Endothelial cell of umbilical vein (primary cell): ENCODE data around the gene ATF1. TPM values are rescaled to one million over a fixed set of nuclear protein-coding genes. Genes with fewer than 3 reads are reported as not detected.

Experiments
- BruUV-seq: library from RNA; stranded (reverse); fragments of 400-500 nt; replicated peaks from 2 replicates; lab custom pipeline; 2021; lab: Mats Ljungman, UMichigan
- CTCF ChIA-PET: fragments of 300-600, 350-600 bp; sonication (Branson Sonifier 250); formaldehyde crosslinking; loops from one replicate; lab custom pipeline; 2021; ENCODE audit warnings: antibody characterized with exemption, inconsistent platforms; lab: Charles Lee
- POLR2A ChIA-PET: fragments of 300-600, 350-600 bp; sonication (Branson Sonifier 250); formaldehyde crosslinking; loops from one replicate; lab custom pipeline; 2021; ENCODE audit warnings: antibody characterized with exemption, inconsistent platforms; lab: Charles Lee
- DNase-seq: peaks from one replicate; pipeline ENCODE4 v3.0.0-alpha.2; 2011; ENCODE audit warnings: low read depth, low spot score
- FAIRE-seq: peaks from 2 replicates; lab custom pipeline; 2011; peaks lifted over from hg19 to GRCh38; lab: Jason Lieb, UNC
- H2AFZ ChIP-seq: 2 replicates; pipeline ENCODE4 v1.6.0; 2012; ENCODE audit warnings: low read depth, low read length, control low read depth, inconsistent platforms
- H3K27ac ChIP-seq: 2 replicates; pipeline ENCODE4 v1.5.1; 2011; ENCODE audit warnings: low read depth, mild to moderate bottlenecking, control low read depth, low read length, moderate library complexity; ENCODE audit not compliant: insufficient read depth
- H3K27me3 ChIP-seq, 2 experiments: 2 replicates each; pipeline versions ENCODE4 v1.6.0 to v1.6.1; 2011; ENCODE audit warnings: low read length in 2 of 2, mixed read lengths in 1 of 2; ENCODE audit not compliant: control insufficient read depth in 2 of 2, insufficient read depth in 2 of 2
- H3K36me3 ChIP-seq, 2 experiments: 2 replicates in 1 of 2; 3 replicates in 1 of 2; pipeline ENCODE4 v1.5.1; 2011; ENCODE audit warnings: low read length in 2 of 2, mild to moderate bottlenecking in 1 of 2, moderate library complexity in 1 of 2; ENCODE audit not compliant: control insufficient read depth in 2 of 2, insufficient read depth in 2 of 2; ENCODE audit errors: extremely low read depth in 1 of 2
- H3K4me1 ChIP-seq: 3 replicates; pipeline ENCODE4 v1.5.1; 2011; ENCODE audit warnings: mild to moderate bottlenecking, low read length; ENCODE audit not compliant: control insufficient read depth, insufficient read depth; ENCODE audit errors: extremely low read depth
- H3K4me2 ChIP-seq: 2 replicates; pipeline ENCODE4 v1.6.1; 2011; ENCODE audit warnings: low read length, control low read depth, mixed read lengths; ENCODE audit not compliant: insufficient read depth
- H3K4me3 ChIP-seq, 3 experiments: fragments of 200-600 bp in 1 of 3; sonication (generic), shearing (Covaris generic) in 1 of 3; replicated peaks in 1 of 3; 2 replicates each; pipeline ENCODE4 v1.5.1; 2011 to 2016; ENCODE audit warnings: control low read depth in 3 of 3, low read length in 3 of 3, mild to moderate bottlenecking in 2 of 3, inconsistent platforms in 1 of 3, low read depth in 1 of 3, moderate library complexity in 1 of 3; ENCODE audit not compliant: insufficient read depth in 1 of 3
- H3K79me2 ChIP-seq: 2 replicates; pipeline ENCODE4 v1.6.0; 2012; ENCODE audit warnings: low read length, inconsistent platforms; ENCODE audit not compliant: control insufficient read depth, insufficient read depth
- H3K9ac ChIP-seq: replicated peaks from 2 replicates; pipeline ENCODE3; 2011; ENCODE audit warnings: low read length, control low read depth; ENCODE audit not compliant: insufficient read depth; ENCODE audit errors: extremely low read depth
- H3K9me1 ChIP-seq: replicated peaks from 3 replicates; pipeline ENCODE4 v1.6.0; 2011; ENCODE audit warnings: mild to moderate bottlenecking, low read length; ENCODE audit not compliant: control insufficient read depth, insufficient read depth; ENCODE audit errors: extremely low read depth
- H3K9me3 ChIP-seq: replicated peaks from 2 replicates; pipeline ENCODE4 v1.5.1; 2012; ENCODE audit warnings: low read length, inconsistent platforms; ENCODE audit not compliant: control insufficient read depth, insufficient read depth
- H4K20me1 ChIP-seq: replicated peaks from 2 replicates; pipeline ENCODE3; 2011; ENCODE audit warnings: mild to moderate bottlenecking, low read length; ENCODE audit not compliant: control insufficient read depth, insufficient read depth; ENCODE audit errors: extremely low read depth
- CTCF ChIP-seq, 2 donors: IDR thresholded peaks; 1 replicate in 1 of 2; 2 replicates in 1 of 2; pipeline ENCODE4 v1.5.1; 2011; ENCODE audit warnings: low read length in 2 of 2, mild to moderate bottlenecking in 2 of 2, moderate library complexity in 2 of 2, control low read depth in 1 of 2, inconsistent platforms in 1 of 2, low read depth in 1 of 2; ENCODE audit not compliant: insufficient read depth in 1 of 2; ENCODE audit errors: extremely low read depth in 1 of 2
- EZH2 ChIP-seq: IDR thresholded peaks from 2 replicates; pipeline ENCODE4 v1.6.1; 2012; ENCODE audit warnings: borderline replicate concordance, low read depth, mild to moderate bottlenecking, moderate library complexity, low read length, inconsistent platforms; ENCODE audit not compliant: severe bottlenecking
- FOS ChIP-seq: IDR thresholded peaks from 2 replicates; pipeline ENCODE4 v1.6.1; 2011; ENCODE audit warnings: mild to moderate bottlenecking, low read length, moderate library complexity, borderline replicate concordance; ENCODE audit not compliant: insufficient read depth
- GATA2 ChIP-seq: IDR thresholded peaks from 2 replicates; pipeline ENCODE4 v1.7.0; 2011; ENCODE audit warnings: low read depth, mild to moderate bottlenecking, moderate library complexity, mixed read lengths, low read length; ENCODE audit not compliant: insufficient read length, insufficient read depth
- JUN ChIP-seq: IDR thresholded peaks from 2 replicates; pipeline ENCODE4 v1.6.1; 2011; ENCODE audit warnings: borderline replicate concordance, low read depth; ENCODE audit not compliant: insufficient read length, insufficient read depth
- dilution Hi-C: fragments of 300-500 bp; cut with MboI; formaldehyde crosslinking; loops from one replicate; pipeline ENCODE4 v1.15.0; 2019; ENCODE audit warnings: low sequenced_read_pairs; ENCODE audit not compliant: extremely low pct_ligation_motif_present
- intact Hi-C: fragments of 100-400 bp; cut with micrococcal nuclease; formaldehyde crosslinking; loops from one replicate; pipeline ENCODE4 v1.10.0; 2022
- polyA plus RNA-seq, 4 experiments: library from polyadenylated mRNA; depleted of rRNA in 3 of 4; stranded (reverse) in 3 of 4; unstranded in 1 of 4; fragments of >200 nt; gene quantifications; 2 replicates each; pipeline versions ENCODE4 v1.2.1 to v1.2.3, GENCODE V29; 2011 to 2012; ENCODE audit warnings: missing spikeins in 1 of 4
- total RNA-seq: library from RNA; stranded (reverse); gene quantifications from 2 replicates; pipeline ENCODE4 v1.2.3, GENCODE V29; 2021
- TF ChIP-seq, protein P1 (sequence below): IDR thresholded peaks from 2 replicates; pipeline ENCODE4 v1.6.1; 2011; ENCODE audit not compliant: insufficient read depth, insufficient read length

Gene ATF1
- total and polyA plus RNA-seq, 2 donors (not counting 3 experiments of a cell fraction or from before 2014, with no cell fraction given) = 14.5 to 26.7 TPM

GRCh38 chr12:50725011-50725942 lies 38.6 kb upstream of the ATF1 start:
- no peak for FAIRE-seq
- ChIA-PET POLR2A (no interaction called here), CTCF (interaction anchor here (1.3 kb wide), 1 partner anchor 9 kb away, joined by 3 read pairs; no protein-coding TSS in a partner anchor)
- H3K4me2 ChIP-seq = no peak overlapping the region
- H3K79me2 ChIP-seq = no peaks in the 10 kb centered on the region
- no peaks in the 10 kb centered on the region for H3K4me1 ChIP-seq
- TF ChIP-seq, protein P1, sequence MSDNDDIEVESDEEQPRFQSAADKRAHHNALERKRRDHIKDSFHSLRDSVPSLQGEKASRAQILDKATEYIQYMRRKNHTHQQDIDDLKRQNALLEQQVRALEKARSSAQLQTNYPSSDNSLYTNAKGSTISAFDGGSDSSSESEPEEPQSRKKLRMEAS = no peak
- TF ChIP-seq CTCF (IDR thresholded peaks at IDR 0.05; ENCODE audit: extremely low read depth in 1 of 2, insufficient read depth in 1 of 2, low read depth in 1 of 2, low read length in 2 of 2) (no peak), GATA2 (no peak), EZH2 (no peak), FOS (no peak), JUN (no peak)
- peaks cover 15 to 45% of the 10 kb centered on the region in 2 experiments for H3K36me3 ChIP-seq
- no peak overlapping the region for H2AFZ ChIP-seq
- no peaks in the 10 kb centered on the region for H3K9me1 ChIP-seq
- DNase-seq = no peak
- BruUV-seq = no TSS peak
- no peak overlapping the region for H3K9ac ChIP-seq
- H3K27me3 ChIP-seq = no peaks in the 10 kb centered on the region
- intact Hi-C loops = no loop called here
- H4K20me1 ChIP-seq = no peaks in the 10 kb centered on the region
- no peak overlapping the region for H3K27ac ChIP-seq
- dilution Hi-C loops = no loop called here
- H3K4me3 ChIP-seq = no peak overlapping the region
- H3K9me3 ChIP-seq = no peaks in the 10 kb centered on the region
